Suprapubic skin (tissue), 4 donors: ENCODE results near the gene DPEP3.
"Not testable (repeated sequence)": the region's sequence is repeated elsewhere in the genome, so short reads cannot be mapped to it uniquely, and the experiment has no call there.

Experiments used
- EP300 ChIP-seq: sonication (generic); formaldehyde crosslinking; IDR thresholded peaks from one replicate; pipeline ENCODE4 v1.6.1; 2017; ENCODE audit warnings: antibody characterized with exemption
- POLR2A ChIP-seq, 2 donors: fragments of 450-650 bp; IDR thresholded peaks; one replicate each; pipeline ENCODE4 v1.6.1; 2017; ENCODE audit warnings: antibody characterized with exemption in 2 of 2, mild to moderate bottlenecking in 2 of 2, moderate library complexity in 2 of 2
- POLR2AphosphoS5 ChIP-seq, 3 donors: sonication (generic); formaldehyde crosslinking; IDR thresholded peaks; one replicate each; pipeline ENCODE4 v1.6.1; 2017; ENCODE audit warnings: antibody characterized with exemption in 3 of 3
- TF ChIP-seq, protein P1 (sequence below), 2 donors: fragments of 200-600 bp in 1 of 2; fragments of 450-650 bp in 1 of 2; sonication (generic) in 1 of 2; IDR thresholded peaks; one replicate each; pipeline ENCODE4 v1.5.1; 2016 to 2019; ENCODE audit warnings: antibody characterized with exemption in 2 of 2, mild to moderate bottlenecking in 1 of 2, moderate library complexity in 1 of 2

DNA sequence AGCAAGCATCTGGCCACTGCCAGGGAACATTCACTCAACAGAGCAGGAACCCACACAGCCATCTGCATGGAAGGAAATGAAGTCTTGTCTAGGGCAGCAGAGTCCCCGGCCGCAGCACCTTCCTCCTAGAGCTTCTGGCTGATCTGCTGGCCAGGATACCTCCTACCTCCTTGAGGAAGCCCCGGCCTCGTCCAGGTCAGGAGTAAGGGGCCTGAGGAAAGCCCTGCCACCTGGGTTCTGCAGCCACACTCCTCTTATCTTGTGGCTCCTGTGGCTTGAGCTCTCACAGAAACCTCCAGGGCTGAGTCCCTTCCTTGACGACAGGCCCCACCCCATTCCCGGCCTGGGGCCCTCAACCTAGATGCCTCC lies 13.7 kb upstream of the DPEP3 start:
- TF ChIP-seq, protein P1, sequence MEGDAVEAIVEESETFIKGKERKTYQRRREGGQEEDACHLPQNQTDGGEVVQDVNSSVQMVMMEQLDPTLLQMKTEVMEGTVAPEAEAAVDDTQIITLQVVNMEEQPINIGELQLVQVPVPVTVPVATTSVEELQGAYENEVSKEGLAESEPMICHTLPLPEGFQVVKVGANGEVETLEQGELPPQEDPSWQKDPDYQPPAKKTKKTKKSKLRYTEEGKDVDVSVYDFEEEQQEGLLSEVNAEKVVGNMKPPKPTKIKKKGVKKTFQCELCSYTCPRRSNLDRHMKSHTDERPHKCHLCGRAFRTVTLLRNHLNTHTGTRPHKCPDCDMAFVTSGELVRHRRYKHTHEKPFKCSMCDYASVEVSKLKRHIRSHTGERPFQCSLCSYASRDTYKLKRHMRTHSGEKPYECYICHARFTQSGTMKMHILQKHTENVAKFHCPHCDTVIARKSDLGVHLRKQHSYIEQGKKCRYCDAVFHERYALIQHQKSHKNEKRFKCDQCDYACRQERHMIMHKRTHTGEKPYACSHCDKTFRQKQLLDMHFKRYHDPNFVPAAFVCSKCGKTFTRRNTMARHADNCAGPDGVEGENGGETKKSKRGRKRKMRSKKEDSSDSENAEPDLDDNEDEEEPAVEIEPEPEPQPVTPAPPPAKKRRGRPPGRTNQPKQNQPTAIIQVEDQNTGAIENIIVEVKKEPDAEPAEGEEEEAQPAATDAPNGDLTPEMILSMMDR (IDR thresholded peaks at IDR 0.05), result not testable (repeated sequence)
- not testable (repeated sequence) for TF ChIP-seq POLR2AphosphoS5 (IDR thresholded peaks at IDR 0.05); POLR2A (IDR thresholded peaks at IDR 0.05); EP300
